ENCODE measurements around the gene MAGI2. TPM values are rescaled to one million over a fixed set of nuclear protein-coding genes. Genes with fewer than 3 reads are reported as not detected.

MAGI2 gene
- total RNA-seq, 1 experiment from 2014 or later, result 14.3 TPM

DNA sequence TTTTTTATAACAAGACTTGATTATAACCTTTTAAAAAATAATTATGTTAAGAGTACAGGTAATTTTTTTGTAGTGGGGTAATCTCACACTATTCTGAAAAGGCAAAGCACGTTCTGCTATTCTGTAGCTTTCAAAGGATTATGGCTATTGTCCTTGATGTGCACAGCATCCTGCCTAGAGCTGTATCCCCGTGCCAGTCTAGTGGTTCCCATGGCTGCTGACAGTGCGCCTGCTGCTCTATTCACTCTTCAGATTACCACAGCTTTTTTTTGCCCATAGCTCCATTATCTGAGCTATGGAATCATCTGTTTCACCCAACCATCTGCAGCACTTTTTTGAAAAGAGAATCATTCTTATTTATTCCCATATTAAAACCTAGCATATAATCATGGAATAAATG lies 931.5 kb downstream of the MAGI2 start:
- Mint-ChIP-seq H3K4me3 (no peak overlapping the region), H3K27me3 (ENCODE audit: low read depth) (no peaks in the 10 kb centered on the region), H3K36me3 (ENCODE audit: insufficient read depth in 1 of 3, low read depth in 3 of 3) (peaks cover 0 to 3% (median 0%) of the 10 kb centered on the region in 3 experiments; a peak in 4 of 7 replicates), H3K9me3 (no peaks in the 10 kb centered on the region), H3K4me1 (peaks cover 10% of the 10 kb centered on the region in 2 experiments), H3K27ac (no peak overlapping the region)
- Histone ChIP-seq H3K14ac (ENCODE audit: insufficient read depth, low read length) (no peak overlapping the region), H3K56ac (ENCODE audit: insufficient read length, low read depth, low read length) (no peak overlapping the region), H2AFZ (ENCODE audit: low read length) (no peak overlapping the region), H3K79me2 (ENCODE audit: insufficient read depth, low read length) (no peaks in the 10 kb centered on the region), H4K91ac (ENCODE audit: insufficient read length, low read depth, low read length) (no peak overlapping the region), H3K23ac (ENCODE audit: insufficient read length, low read depth, low read length) (no peak overlapping the region), H2BK120ac (ENCODE audit: low read depth, low read length, poor library complexity, severe bottlenecking) (no peak overlapping the region), H3K9ac (ENCODE audit: extremely low read depth, insufficient read length, low read length) (no peak overlapping the region), H3K27me3 (ENCODE audit: insufficient read depth, low read length) (no peaks in the 10 kb centered on the region), H2BK15ac (ENCODE audit: low read depth, low read length) (no peak overlapping the region), H4K20me1 (ENCODE audit: control insufficient read depth, insufficient read depth, insufficient read length) (no peaks in the 10 kb centered on the region), H3K23me2 (ENCODE audit: insufficient read length, low read depth, low read length, poor library complexity, severe bottlenecking) (no peaks in the 10 kb centered on the region), H4K8ac (replicated peaks; ENCODE audit: insufficient read length, low read depth, low read length) (no peak overlapping the region), H3K27ac (ENCODE audit: insufficient read length, low read depth, low read length) (no peak overlapping the region), H2BK5ac (ENCODE audit: insufficient read length, low read length) (no peak overlapping the region), H3K9me3 (ENCODE audit: control insufficient read depth, low read depth, low read length) (no peaks in the 10 kb centered on the region), H3K79me1 (ENCODE audit: insufficient read depth, low read depth, low read length, poor library complexity, severe bottlenecking) (no peaks in the 10 kb centered on the region), H2AK5ac (ENCODE audit: insufficient read length, low read length) (no peak overlapping the region), H2BK20ac (ENCODE audit: low read depth, low read length, poor library complexity, severe bottlenecking) (no peak overlapping the region), H3T11ph (ENCODE audit: low read length) (no peak overlapping the region), H3K18ac (ENCODE audit: insufficient read length, low read depth, low read length) (no peak overlapping the region), H4K5ac (ENCODE audit: insufficient read length, low read depth, low read length) (no peak overlapping the region), H3K4me1 (ENCODE audit: insufficient read depth, low read length) (peaks cover 3% of the 10 kb centered on the region; the same call in 1 of the 2 replicates), H3K4me2 (ENCODE audit: insufficient read depth, insufficient read length, low read length) (no peak overlapping the region), H2BK12ac (ENCODE audit: insufficient read length, low read depth, low read length) (no peak overlapping the region), H3K4ac (ENCODE audit: low read depth, low read length) (no peak overlapping the region)
- WGBS (ENCODE audit: extremely low coverage, insufficient read length, low lambda C conversion rate), result no CpG with 5 or more reads among the region's 3 CpGs
- no peak for DNase-seq
- TF ChIP-seq, protein P1, sequence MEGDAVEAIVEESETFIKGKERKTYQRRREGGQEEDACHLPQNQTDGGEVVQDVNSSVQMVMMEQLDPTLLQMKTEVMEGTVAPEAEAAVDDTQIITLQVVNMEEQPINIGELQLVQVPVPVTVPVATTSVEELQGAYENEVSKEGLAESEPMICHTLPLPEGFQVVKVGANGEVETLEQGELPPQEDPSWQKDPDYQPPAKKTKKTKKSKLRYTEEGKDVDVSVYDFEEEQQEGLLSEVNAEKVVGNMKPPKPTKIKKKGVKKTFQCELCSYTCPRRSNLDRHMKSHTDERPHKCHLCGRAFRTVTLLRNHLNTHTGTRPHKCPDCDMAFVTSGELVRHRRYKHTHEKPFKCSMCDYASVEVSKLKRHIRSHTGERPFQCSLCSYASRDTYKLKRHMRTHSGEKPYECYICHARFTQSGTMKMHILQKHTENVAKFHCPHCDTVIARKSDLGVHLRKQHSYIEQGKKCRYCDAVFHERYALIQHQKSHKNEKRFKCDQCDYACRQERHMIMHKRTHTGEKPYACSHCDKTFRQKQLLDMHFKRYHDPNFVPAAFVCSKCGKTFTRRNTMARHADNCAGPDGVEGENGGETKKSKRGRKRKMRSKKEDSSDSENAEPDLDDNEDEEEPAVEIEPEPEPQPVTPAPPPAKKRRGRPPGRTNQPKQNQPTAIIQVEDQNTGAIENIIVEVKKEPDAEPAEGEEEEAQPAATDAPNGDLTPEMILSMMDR (conservative IDR thresholded peaks at IDR 0.05), result no peak
